Fibroblast of the aortic adventitia (primary cell): ENCODE measurements around the gene KPNA6. TPM values are rescaled to one million over a fixed set of nuclear protein-coding genes. Genes with fewer than 3 reads are reported as not detected.
A peak's percentile ranks its signal among the peaks of the same experiment; 100 is the strongest.

Source experiments
- DNase-seq: peaks from one replicate; pipeline ENCODE4 v3.0.0-alpha.2; 2010; ENCODE audit warnings: low read depth
- H3K4me3 ChIP-seq: 2 replicates; pipeline ENCODE4 v1.5.1; 2011; ENCODE audit warnings: low read depth, mild to moderate bottlenecking, control low read depth, low read length, moderate library complexity
- total RNA-seq: library from RNA; depleted of rRNA; stranded (reverse); fragments of >200 nt; gene quantifications from 2 replicates; pipeline ENCODE4 v1.2.3, GENCODE V29; 2012; ENCODE audit warnings: low replicate concordance
- TF ChIP-seq, protein P1 (sequence below): IDR thresholded peaks from 2 replicates; pipeline ENCODE4 v1.5.1; 2011; ENCODE audit warnings: mild to moderate bottlenecking, low read length, control low read depth, inconsistent platforms; ENCODE audit not compliant: insufficient read depth

Gene KPNA6
- total RNA-seq, 1 donor: 56.2 TPM

- TF ChIP-seq, protein P1, sequence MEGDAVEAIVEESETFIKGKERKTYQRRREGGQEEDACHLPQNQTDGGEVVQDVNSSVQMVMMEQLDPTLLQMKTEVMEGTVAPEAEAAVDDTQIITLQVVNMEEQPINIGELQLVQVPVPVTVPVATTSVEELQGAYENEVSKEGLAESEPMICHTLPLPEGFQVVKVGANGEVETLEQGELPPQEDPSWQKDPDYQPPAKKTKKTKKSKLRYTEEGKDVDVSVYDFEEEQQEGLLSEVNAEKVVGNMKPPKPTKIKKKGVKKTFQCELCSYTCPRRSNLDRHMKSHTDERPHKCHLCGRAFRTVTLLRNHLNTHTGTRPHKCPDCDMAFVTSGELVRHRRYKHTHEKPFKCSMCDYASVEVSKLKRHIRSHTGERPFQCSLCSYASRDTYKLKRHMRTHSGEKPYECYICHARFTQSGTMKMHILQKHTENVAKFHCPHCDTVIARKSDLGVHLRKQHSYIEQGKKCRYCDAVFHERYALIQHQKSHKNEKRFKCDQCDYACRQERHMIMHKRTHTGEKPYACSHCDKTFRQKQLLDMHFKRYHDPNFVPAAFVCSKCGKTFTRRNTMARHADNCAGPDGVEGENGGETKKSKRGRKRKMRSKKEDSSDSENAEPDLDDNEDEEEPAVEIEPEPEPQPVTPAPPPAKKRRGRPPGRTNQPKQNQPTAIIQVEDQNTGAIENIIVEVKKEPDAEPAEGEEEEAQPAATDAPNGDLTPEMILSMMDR: no peak
- no peak for DNase-seq
- no peak overlapping the region for H3K4me3 ChIP-seq
These were observed 90.6 kb downstream of the KPNA6 start for GRCh38 chr1:32198237-32199042.

DNA sequence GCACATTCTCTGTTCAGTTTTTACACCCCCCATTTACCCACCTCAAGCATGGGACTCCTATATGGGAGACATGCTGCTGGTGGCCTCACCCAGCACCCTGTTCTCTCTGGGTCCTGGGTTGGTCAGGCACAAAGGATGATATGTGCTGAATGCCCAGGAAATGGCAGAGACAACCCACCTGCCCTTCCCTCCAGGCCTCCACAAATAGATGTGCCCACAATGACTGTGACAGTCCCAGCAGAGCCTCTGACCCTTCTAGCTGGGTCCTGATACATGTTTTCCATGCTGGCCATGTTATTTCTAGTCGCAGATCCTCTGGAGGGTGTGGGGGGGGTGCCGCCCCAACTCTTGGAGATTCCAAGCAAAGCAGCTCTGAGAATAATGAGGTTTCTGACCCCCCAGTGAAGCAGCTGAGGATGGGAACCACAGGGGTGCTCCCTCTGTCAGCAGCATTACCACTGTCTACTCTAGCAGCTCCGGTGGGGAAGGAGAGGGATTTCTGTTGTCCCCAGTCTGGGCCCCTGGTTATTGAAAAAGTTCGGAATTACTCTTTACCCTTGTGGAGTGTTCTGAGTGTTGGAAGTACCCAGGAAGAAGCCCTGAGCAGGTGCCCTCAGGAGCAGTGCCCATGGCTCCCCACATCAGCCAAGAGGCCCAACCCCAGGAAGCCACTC is 91.3 kb downstream of the KPNA6 start:
- TF ChIP-seq, protein P1: no peak
- H3K4me3 ChIP-seq: no peak overlapping the region
- DNase-seq: no peak

- DNase-seq: peak; percentile 60
- H3K4me3 ChIP-seq: peak overlapping the region; percentile 84
These were observed 91.8 kb downstream of the KPNA6 start for GRCh38 chr1:32199717-32200072.

GRCh38 chr1:32200226-32201010 is 92.6 kb downstream of the KPNA6 start, which contains the start of gene CCDC28B:
Gene CCDC28B, plus strand, starts transcription at chr1:32200595. Its CDS starts 1,341 bp downstream, at chr1:32201936.
- TF ChIP-seq, protein P1: no peak
- peak; percentile 67 for DNase-seq
- peak within 1 kb of the TSS; percentile 84 for H3K4me3 ChIP-seq

More at GRCh38 chr1:32199717-32200072, 91.8 kb downstream of the KPNA6 start:
- TF ChIP-seq, protein P1: no peak

DNA sequence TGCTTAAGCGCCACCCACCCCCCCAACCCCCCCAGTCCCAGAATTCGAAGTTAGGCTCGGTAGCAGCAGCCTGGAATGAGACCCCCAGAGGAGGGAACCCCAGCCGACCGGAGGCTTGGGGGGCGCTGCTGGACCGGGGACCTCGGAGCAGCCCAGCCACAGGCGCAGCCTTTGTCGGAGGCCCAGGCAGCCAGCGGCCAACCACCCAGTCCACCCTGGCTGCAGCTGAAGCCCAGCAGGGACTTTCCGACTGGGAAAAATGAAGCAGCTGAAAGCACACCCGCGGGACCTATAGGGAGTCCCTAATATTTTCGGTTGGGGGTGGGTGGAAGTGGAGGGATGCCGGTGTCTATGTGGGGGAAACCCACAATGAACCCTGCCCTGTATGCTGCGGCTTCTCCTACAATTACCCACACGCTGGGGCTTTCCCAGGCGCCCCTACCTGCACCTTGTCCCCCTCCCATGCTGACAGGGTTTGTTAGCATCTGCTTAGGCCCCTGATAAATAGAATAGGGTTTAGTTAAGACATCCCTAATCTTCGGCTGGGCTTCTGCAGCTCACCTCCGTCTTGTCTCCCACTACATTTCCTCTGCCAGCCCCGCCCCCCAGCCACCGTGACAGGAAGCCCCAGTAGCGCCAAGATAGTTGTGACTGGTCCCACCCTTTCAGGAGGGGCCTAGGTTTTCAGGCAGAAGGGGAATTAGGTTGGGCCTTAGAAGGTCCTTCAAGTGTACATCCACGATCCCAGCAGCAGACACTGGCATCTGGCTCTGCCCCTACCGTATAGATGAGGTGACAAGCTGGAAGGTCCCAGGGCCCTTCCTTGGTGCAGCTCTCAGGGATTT is 93.4 kb downstream of the KPNA6 start:
- TF ChIP-seq, protein P1: no peak
- peak overlapping the region; percentile 84 for H3K4me3 ChIP-seq
- DNase-seq: peak; percentile 55

DNA sequence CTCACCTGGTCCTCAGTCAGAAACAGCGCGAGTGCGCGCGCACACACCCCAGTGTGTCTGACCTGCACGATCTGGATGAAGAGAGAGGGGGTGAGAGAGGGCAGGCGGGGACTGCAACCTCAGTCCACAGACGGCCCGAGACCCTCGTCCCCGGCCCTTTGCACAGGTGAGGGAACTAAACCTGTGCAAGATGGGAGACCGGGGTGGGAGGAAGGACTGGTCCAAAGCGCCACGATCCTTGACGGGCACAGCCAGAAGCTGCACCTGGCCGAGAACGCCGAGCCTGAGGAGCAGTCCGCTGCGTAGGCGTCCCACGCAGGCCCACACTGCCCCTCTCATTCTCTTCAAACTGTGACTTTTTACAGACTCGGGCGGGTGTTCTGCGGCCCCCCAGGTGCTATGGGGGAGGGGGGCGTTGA is 97.1 kb downstream of the KPNA6 start:
- DNase-seq: no peak
- TF ChIP-seq, protein P1: no peak
- peak overlapping the region; percentile 87 for H3K4me3 ChIP-seq
